HG03139 (cell line): ENCODE results near the gene UBP1.
"Not testable (repeated sequence)": the region's sequence is repeated elsewhere in the genome, so short reads cannot be mapped to it uniquely, and the experiment has no call there.

Experiments used
- ATAC-seq: cut with Tn5 transposase; IDR thresholded peaks from one replicate; pipeline ENCODE4 v1.9.1; 2021; ENCODE audit not compliant: unreplicated experiment

The UBP1 gene

DNA sequence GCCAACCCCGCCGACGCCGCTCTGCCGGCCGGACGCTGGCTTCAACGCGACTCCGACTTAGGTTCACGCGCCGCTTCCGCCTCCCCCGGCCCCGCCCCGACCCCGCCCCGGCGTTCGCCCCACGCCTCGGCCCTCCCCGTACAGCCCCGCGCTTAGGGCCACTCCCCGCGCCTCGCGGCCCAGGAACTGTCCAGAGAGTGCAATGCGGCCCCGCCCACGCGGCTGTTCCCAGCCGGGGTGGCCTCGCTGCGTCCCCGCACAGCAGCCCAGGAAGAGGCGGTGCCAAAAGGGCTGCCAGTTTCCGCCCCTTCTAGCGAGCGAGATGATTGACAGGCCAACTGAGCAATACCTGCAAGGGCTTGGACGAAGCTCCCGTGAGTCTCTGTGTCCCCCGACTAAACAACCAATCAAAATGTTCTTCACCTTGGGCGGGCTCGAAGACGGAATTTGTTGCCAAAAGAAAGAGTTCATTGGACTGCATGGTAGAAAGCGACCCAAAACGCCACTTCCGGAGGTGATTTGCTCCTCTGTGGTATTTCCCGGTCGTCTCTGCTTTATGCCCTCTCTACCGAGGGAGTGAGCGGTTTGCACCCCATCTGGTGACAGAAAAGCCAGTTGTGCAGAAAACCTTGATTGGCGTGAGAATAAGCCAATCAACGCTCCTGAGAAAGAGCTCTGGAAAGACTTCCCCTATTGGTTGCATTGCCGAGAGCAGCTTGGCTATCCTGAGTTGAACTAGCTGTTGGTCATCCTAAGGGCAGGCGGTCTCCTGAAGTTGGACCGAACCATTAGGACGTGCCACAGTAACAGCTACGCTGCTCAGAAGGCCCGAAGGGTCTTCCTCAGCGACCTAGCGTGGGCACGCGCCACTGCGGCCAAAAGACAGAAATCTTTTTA lies at the start of gene UBP1:
TSS of gene UBP1 (minus strand) at position 78 of the 897 bp plus-strand sequence. CDS start 557 bp downstream, outside the sequence.
- ATAC-seq, result peak; percentile 80

DNA sequence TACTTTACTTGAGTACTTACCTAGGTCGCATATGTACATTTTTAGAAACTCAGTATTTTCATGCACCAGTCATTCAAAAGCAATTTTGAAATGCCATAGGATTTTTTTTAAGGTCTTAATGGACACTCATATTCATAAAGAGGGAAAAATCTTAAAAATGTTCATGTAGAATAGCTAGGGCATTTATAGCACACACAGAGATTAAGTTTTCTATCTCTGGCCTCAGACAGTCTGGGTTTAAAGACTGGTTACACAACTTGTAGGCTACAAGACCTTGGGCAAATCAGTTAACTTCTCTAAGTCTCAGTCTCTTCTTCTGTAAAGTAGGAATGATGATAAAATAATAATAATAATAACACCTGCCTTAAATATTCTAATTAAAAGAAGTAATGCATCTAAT lies 48.5 kb upstream of the UBP1 start:
- ATAC-seq, result no peak

DNA sequence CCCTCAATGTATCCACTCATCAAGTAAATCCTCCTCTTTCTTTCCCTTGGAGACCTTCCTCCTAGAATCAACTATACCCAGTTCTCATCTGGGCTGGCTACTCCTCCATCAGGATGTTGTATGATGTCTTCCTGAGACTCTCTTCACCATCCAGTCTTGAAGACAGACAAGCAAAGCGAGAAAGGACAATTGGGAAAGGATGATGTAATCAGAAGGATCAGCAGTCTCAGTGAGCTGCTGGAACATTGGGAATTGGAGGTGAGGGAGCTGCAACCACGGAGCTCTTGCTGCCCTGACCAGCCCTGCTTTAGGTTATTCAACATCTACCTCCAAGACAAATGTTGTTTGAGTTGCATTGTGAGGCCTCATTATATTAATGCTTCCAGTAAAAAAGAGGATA lies 48.0 kb upstream of the UBP1 start:
- ATAC-seq, result no peak

- no peak for ATAC-seq
Measured at GRCh38 chr3:33482111-33482521, 41.9 kb upstream of the UBP1 start.

DNA sequence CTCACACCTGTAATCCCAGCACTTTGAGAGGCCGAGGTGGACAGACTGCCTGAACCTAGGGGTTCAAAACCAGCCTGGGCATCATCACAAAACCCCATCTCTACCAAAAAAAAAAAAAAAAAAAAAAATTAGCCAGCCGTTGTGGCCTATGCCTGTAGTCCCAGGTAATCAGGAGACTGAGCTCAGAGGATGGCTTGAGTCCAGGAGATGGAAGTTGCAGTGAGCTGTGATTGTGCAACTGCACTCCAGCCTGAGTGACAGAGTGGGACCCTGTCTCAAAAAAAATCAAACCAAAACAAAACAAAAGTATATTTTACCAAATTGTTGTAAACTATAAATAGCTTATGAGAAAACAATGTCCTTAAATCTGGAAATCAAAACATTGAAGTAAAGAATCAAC lies 34.7 kb upstream of the UBP1 start:
- ATAC-seq, result no peak

DNA sequence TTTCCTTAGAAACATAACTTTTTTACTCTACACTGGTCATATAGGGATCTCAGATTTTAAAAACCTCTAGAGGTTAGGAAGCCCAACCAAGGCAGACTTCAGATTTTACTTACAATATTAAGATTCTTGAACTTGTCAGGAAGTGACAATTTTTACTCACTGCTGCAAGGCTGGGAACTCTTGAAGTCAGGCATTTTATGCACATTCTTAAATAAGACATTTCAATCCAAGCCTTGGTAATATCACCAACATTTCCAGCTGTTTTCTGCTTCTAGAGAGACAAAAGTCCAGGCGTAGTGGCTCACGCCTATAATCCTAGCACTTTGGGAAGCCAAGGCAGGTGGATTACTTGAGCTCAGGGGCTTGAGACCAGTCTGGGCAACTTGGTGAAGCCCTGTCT lies 33.6 kb upstream of the UBP1 start:
- no peak for ATAC-seq

DNA sequence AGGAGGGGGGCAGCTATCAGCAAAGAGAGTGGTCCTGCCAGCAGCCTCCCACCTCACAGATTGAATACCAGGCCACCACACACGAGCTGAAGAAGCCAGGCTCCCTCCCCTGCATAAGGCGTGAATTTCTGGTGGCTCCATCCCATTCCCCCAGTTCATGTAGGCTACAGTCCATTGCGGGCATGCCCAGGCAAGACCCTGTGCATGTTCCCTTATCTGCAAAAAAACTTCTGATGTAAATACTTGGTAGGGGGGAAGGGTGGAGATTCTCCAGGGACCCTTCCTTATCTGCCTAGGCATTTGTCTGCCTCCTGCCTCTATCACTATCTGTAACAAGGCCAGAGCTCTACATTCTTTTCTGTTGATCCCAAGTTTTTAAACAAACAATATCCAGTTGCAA lies 27.6 kb upstream of the UBP1 start:
- ATAC-seq, result no peak

GRCh38 chr3:33461097-33461496 lies 20.9 kb upstream of the UBP1 start:
- ATAC-seq, result no peak

DNA sequence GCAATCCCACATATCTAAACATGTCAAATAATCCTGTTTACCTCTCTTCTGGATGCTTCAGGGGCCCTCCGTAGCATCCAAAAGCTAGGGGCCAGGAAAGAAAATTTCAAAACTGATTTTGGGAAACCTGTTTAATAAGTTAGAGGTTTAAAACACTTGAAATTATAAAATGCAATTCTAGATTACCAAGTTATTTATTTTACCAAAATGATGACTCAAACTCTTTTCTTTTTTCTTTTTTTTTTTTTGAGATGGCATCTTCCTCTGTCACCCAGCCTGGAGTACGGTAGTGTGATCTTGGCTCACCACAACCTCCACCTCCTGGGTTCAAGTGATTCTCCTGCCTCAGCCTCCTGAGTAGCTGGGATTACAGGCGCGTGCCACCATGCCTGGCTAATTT lies 19.4 kb upstream of the UBP1 start:
- ATAC-seq, result not testable (repeated sequence)

DNA sequence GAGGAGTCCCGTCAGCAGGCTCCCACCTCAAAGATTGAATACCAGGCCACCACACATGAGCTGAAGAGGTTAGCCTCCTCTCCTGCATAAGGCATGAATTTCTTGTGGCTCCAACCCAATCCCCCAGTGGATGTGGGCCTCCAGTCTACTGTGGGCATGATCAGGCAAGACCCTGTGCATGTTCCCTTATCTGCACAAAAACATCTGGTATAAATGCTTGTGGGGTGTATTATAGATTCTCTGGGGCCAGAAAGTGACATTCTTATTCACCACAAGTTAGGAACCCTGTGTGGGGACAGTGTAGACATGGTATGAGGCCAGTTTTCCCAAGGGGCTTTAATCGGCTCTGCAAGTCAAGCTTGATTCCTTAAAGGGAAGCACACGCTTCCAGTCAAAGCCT lies 18.2 kb upstream of the UBP1 start:
- no peak for ATAC-seq

GRCh38 chr3:33456756-33457155 lies 16.6 kb upstream of the UBP1 start:
- no peak for ATAC-seq

- no peak for ATAC-seq
Measured at GRCh38 chr3:33453331-33453761, 13.1 kb upstream of the UBP1 start.

GRCh38 chr3:33451994-33452393 lies 11.8 kb upstream of the UBP1 start:
- ATAC-seq, result not testable (repeated sequence)

DNA sequence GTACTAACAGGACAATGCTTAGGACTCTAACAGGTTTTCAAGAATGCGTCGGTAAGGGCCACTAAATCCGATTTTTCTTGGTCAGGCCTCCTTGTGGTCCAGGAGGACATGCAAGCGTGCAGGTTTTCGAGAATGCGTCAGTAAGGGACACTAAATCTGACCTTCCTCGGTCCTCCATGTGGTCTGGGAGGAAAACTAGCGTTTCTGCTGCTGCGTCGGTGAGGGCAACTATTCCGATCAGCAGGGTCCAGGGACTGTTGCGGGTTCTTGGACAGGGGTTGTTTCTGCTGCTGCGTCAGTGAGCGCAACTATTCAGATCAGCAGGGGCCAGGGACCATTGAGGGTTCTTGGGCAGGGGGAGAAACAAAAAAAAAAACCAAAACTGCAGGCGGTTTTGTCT lies 7.8 kb upstream of the UBP1 start:
- ATAC-seq, result no peak

GRCh38 chr3:33447256-33447625 lies 7.0 kb upstream of the UBP1 start:
- ATAC-seq, result not testable (repeated sequence)

DNA sequence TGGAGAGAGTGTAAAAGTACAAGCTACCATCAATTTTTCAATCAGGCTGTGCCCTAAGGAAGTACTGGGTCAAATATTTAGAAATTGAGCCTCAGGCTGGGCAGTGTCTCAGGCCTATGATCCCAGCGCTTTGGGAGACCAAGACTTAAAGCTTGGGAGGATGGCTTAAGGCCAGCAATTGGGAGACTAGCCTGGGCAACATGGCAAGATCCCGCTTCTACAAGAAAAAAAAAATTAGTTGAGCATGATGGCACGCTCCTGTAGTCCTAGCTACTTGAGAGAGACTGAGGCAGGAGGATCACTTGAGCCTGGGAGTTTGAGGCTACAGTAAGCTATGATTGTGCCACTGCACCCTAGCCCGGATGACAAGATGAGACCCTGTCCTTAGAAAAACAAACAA lies 2.0 kb upstream of the UBP1 start:
- no peak for ATAC-seq

GRCh38 chr3:33441225-33441976 lies 1.2 kb upstream of the UBP1 start:
- ATAC-seq, result no peak

GRCh38 chr3:33439546-33440327 lies 468 bp downstream of the UBP1 start:
- peak; percentile 6 for ATAC-seq

- ATAC-seq, result no peak
Measured at GRCh38 chr3:33438881-33439545, 1.2 kb downstream of the UBP1 start.

DNA sequence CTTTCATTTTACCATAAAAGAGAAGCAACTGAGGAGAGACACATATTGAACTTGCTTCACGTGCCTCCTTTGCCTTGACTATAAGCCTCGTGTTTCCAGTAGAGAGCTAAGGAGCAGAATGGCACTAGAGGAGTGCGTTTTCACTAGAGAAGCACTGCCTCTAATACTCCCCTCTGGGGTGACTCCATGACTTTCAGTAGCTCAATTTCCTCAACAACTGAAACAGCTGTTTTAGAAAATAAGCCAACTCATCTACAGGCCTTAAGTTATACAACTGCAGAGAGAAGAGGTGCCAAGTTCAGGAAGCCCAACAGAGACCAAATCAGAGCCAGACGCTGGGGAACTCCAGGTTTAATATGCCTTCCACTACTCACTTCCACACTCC lies 1.9 kb downstream of the UBP1 start:
- no peak for ATAC-seq
